HG03108 (cell line): ENCODE results near the gene PDIA6.
"Not testable (repeated sequence)": the region's sequence is repeated elsewhere in the genome, so short reads cannot be mapped to it uniquely, and the experiment has no call there.

Experiments
- ATAC-seq: cut with Tn5 transposase; IDR thresholded peaks from one replicate; pipeline ENCODE4 v1.9.1; 2021; ENCODE audit warnings: moderate library complexity; ENCODE audit not compliant: unreplicated experiment

Gene PDIA6

GRCh38 chr2:10813163-10814138 is 866 bp upstream of the PDIA6 start:
- ATAC-seq: not testable (repeated sequence)

- no peak for ATAC-seq
These were observed 1.1 kb downstream of the PDIA6 start for GRCh38 chr2:10811517-10811916.

- peak; percentile 34 for ATAC-seq
These were observed 2.1 kb downstream of the PDIA6 start for GRCh38 chr2:10810202-10811161.

- ATAC-seq: no peak
These were observed 6.0 kb downstream of the PDIA6 start for GRCh38 chr2:10806543-10806942.

- not testable (repeated sequence) for ATAC-seq
These were observed 6.6 kb downstream of the PDIA6 start for GRCh38 chr2:10805990-10806389.

GRCh38 chr2:10802657-10803056 is 9.9 kb downstream of the PDIA6 start:
- no peak for ATAC-seq

GRCh38 chr2:10800163-10800562 is 12.4 kb downstream of the PDIA6 start:
- ATAC-seq: no peak

GRCh38 chr2:10798783-10799182 is 13.8 kb downstream of the PDIA6 start:
- no peak for ATAC-seq

- ATAC-seq: no peak
These were observed 15.9 kb downstream of the PDIA6 start for GRCh38 chr2:10796703-10797102.

GRCh38 chr2:10795508-10796046 is 17.0 kb downstream of the PDIA6 start:
- ATAC-seq: no peak

GRCh38 chr2:10794876-10795275 is 17.7 kb downstream of the PDIA6 start:
- ATAC-seq: no peak

GRCh38 chr2:10793816-10794215 is 18.8 kb downstream of the PDIA6 start:
- no peak for ATAC-seq

GRCh38 chr2:10792660-10793400 is 19.8 kb downstream of the PDIA6 start:
- no peak for ATAC-seq

GRCh38 chr2:10792001-10792634 is 20.5 kb downstream of the PDIA6 start:
- ATAC-seq: peak; percentile 57

GRCh38 chr2:10790228-10790973 is 22.2 kb downstream of the PDIA6 start:
- ATAC-seq: peak; percentile 64

- ATAC-seq: no peak
These were observed 23.7 kb downstream of the PDIA6 start for GRCh38 chr2:10788855-10789254.

GRCh38 chr2:10787176-10787968 is 25.2 kb downstream of the PDIA6 start:
- ATAC-seq: no peak

- ATAC-seq: no peak
These were observed 26.2 kb downstream of the PDIA6 start for GRCh38 chr2:10786240-10786982.
